WTC11 (cell line): ENCODE measurements around the gene ARAP3. TPM values are rescaled to one million over a fixed set of nuclear protein-coding genes. Genes with fewer than 3 reads are reported as not detected.
A peak's percentile ranks its signal among the peaks of the same experiment; 100 is the strongest.

Experiments
- ATAC-seq: fragments of 200-7000 bp; cut with Tn5 transposase; 2 replicates; pipeline ENCODE4 v1.10.0; 2021; ENCODE audit warnings: mild to moderate bottlenecking, moderate library complexity
- Bru-seq: library from RNA; stranded (reverse); fragments of 400-500 nt; gene quantifications from one replicate; lab custom pipeline; 2021; lab: Mats Ljungman, UMichigan
- CTCF ChIA-PET: fragments of 300-600 bp; sonication (Branson Sonifier 250); formaldehyde crosslinking; loops from one replicate; lab custom pipeline; 2021; ENCODE audit warnings: antibody characterized with exemption; lab: Charles Lee
- POLR2A ChIA-PET: fragments of 350-600 bp; sonication (Branson Sonifier 250); formaldehyde crosslinking; loops from one replicate; lab custom pipeline; 2021; ENCODE audit warnings: antibody characterized with exemption; lab: Charles Lee
- DNase-seq: peaks from one replicate; pipeline ENCODE4 v3.0.0; 2021; ENCODE audit warnings: low spot score
- H3K27ac Mint-ChIP-seq: 2 replicates; pipeline ENCODE4 v1.8.0; 2021; ENCODE audit warnings: mixed read lengths
- H3K27me3 Mint-ChIP-seq: 2 replicates; pipeline ENCODE4 v1.8.0; 2021; ENCODE audit warnings: low read depth, mild to moderate bottlenecking, moderate library complexity, mixed read lengths
- H3K36me3 Mint-ChIP-seq: 2 replicates; pipeline ENCODE4 v1.8.0; 2021; ENCODE audit warnings: mixed read lengths
- H3K4me1 Mint-ChIP-seq: 2 replicates; pipeline ENCODE4 v1.8.0; 2022; ENCODE audit warnings: mixed read lengths
- H3K4me3 Mint-ChIP-seq: 2 replicates; pipeline ENCODE4 v1.8.0; 2021; ENCODE audit warnings: mild to moderate bottlenecking, moderate library complexity, mixed read lengths
- H3K9me3 Mint-ChIP-seq: 2 replicates; pipeline ENCODE4 v1.8.0; 2021; ENCODE audit warnings: mixed read lengths
- E2F1 ChIP-seq: sonication (generic); formaldehyde crosslinking; IDR thresholded peaks from 2 replicates; pipeline ENCODE4 v1.8.0; 2022; ENCODE audit warnings: mild to moderate bottlenecking, missing genetic modification reagents
- OVOL2 ChIP-seq: fragments of 250-450 bp; sonication (Bioruptor Pico); IDR thresholded peaks from 2 replicates; pipeline ENCODE4 v1.9.0; 2021; ENCODE audit warnings: mild to moderate bottlenecking, borderline replicate concordance
- RELA ChIP-seq: sonication (generic); formaldehyde crosslinking; IDR thresholded peaks from 2 replicates; pipeline ENCODE4 v1.8.1; 2022; ENCODE audit warnings: missing genetic modification reagents, mild to moderate bottlenecking, borderline replicate concordance
- TCF7 ChIP-seq: sonication (generic); formaldehyde crosslinking; IDR thresholded peaks from 2 replicates; pipeline ENCODE4 v1.8.0; 2022; ENCODE audit warnings: mild to moderate bottlenecking, low read depth, missing genetic modification reagents, moderate library complexity
- TEAD4 ChIP-seq: sonication (generic); formaldehyde crosslinking; IDR thresholded peaks from 2 replicates; pipeline ENCODE4 v1.8.0; 2022; ENCODE audit warnings: mild to moderate bottlenecking, missing genetic modification reagents
- ZNF281 ChIP-seq: sonication (generic); formaldehyde crosslinking; IDR thresholded peaks from 2 replicates; pipeline ENCODE4 v1.8.0; 2023; ENCODE audit warnings: mild to moderate bottlenecking, missing genetic modification reagents
- ZNF317 ChIP-seq: sonication (generic); formaldehyde crosslinking; IDR thresholded peaks from 2 replicates; pipeline ENCODE4 v1.8.1; 2023; ENCODE audit warnings: low read depth, mild to moderate bottlenecking, moderate library complexity, missing genetic modification reagents, borderline replicate concordance
- ZNF416 ChIP-seq: fragments of 250-450 bp; sonication (Bioruptor Pico); IDR thresholded peaks from 2 replicates; pipeline ENCODE4 v1.9.0; 2021; ENCODE audit warnings: mild to moderate bottlenecking, inconsistent platforms
- ZNF423 ChIP-seq: fragments of 250-450 bp; sonication (Bioruptor Pico); IDR thresholded peaks from 2 replicates; pipeline ENCODE4 v2.1.2; 2022; ENCODE audit warnings: mild to moderate bottlenecking, moderate library complexity
- long read RNA-seq, 3 experiments: library from RNA in 1 of 3; library from capped mRNA in 1 of 3; library from polyadenylated mRNA in 1 of 3; unstranded in 2 of 3; stranded (forward) in 1 of 3; transcript quantifications; one replicate each; pipeline ENCODE4 v2.0.0, GENCODE V29; 2021
- total RNA-seq: library from RNA; stranded (reverse); gene quantifications from 3 replicates; pipeline ENCODE4 v1.2.3, GENCODE V29; 2021
- TF ChIP-seq, protein P1 (sequence below): fragments of 250-450 bp; sonication (Bioruptor Pico); IDR thresholded peaks from 2 replicates; pipeline ENCODE4 v2.1.2; 2022; ENCODE audit warnings: mild to moderate bottlenecking, moderate library complexity
- TF ChIP-seq, protein P2 (sequence below): sonication (generic); formaldehyde crosslinking; IDR thresholded peaks from 2 replicates; pipeline ENCODE4 v1.8.0; 2023; ENCODE audit warnings: missing genetic modification reagents, mild to moderate bottlenecking, borderline replicate concordance
- TF ChIP-seq, protein P3 (sequence below): sonication (generic); formaldehyde crosslinking; conservative IDR thresholded peaks from 2 replicates; pipeline ENCODE4 v1.8.1; 2022; ENCODE audit warnings: mild to moderate bottlenecking, missing genetic modification reagents

ARAP3 gene
- total RNA-seq (51.2 to 60.4 TPM (median 53.4 TPM) in 3 replicates), Bru-seq, nascent RNA (percentile 66 among the genes with signal in this experiment)
- long read RNA-seq, experiment 1, full-length matches to known transcripts, result 24 of 119 reads
- long read RNA-seq, experiment 1, partial matches to known transcripts, result 35 of 119 reads
- long read RNA-seq, experiment 1, other reads (novel, unspliced or antisense), result 60 of 119 reads
- long read RNA-seq, experiment 2, full-length matches to known transcripts, result 1 of 48 reads
- long read RNA-seq, experiment 2, partial matches to known transcripts, result 12 of 48 reads
- long read RNA-seq, experiment 2, other reads (novel, unspliced or antisense), result 35 of 48 reads
- long read RNA-seq, experiment 3, partial matches to known transcripts, result 1 of 2 reads
- long read RNA-seq, experiment 3, other reads (novel, unspliced or antisense), result 1 of 2 reads

- ChIA-PET CTCF (interaction anchor here (0.6 to 4.1 kb wide), 22 partner anchors 10 to 747 kb away, joined by 3 to 36 read pairs (median 6); partner anchors contain the start of genes DIAPH1, FCHSD1, HDAC3 and PCDH1), POLR2A (interaction anchor here (0.6 to 2.1 kb wide), 8 partner anchors 10 to 242 kb away, joined by 3 to 5 read pairs (median 4); partner anchors contain the start of genes DELE1, HDAC3 and RELL2)
- Mint-ChIP-seq H3K9me3 (peaks cover 4% of the 10 kb centered on the region; the same call in 1 of the 2 replicates), H3K36me3 (peaks cover 21% of the 10 kb centered on the region), H3K27ac (peak within 1 kb of the TSS; percentile 96), H3K4me3 (peak within 1 kb of the TSS; percentile 84), H3K27me3 (no peaks in the 10 kb centered on the region), H3K4me1 (peaks cover 50% of the 10 kb centered on the region)
- TF ChIP-seq E2F1 (CRISPR knock-in tag), result 0 out of 2 replicates have a peak, but pooled peaks have one; percentile 24
- no peak for TF ChIP-seq OVOL2
- peak; percentile 3; the same call in 1 of the 2 replicates for TF ChIP-seq ZNF317
- TF ChIP-seq, protein P1, sequence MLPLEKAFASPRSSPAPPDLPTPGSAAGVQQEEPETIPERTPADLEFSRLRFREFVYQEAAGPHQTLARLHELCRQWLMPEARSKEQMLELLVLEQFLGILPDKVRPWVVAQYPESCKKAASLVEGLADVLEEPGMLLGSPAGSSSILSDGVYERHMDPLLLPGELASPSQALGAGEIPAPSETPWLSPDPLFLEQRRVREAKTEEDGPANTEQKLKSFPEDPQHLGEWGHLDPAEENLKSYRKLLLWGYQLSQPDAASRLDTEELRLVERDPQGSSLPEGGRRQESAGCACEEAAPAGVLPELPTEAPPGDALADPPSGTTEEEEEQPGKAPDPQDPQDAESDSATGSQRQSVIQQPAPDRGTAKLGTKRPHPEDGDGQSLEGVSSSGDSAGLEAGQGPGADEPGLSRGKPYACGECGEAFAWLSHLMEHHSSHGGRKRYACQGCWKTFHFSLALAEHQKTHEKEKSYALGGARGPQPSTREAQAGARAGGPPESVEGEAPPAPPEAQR (CRISPR knock-in tag), result no peak
- TF ChIP-seq, protein P2, sequence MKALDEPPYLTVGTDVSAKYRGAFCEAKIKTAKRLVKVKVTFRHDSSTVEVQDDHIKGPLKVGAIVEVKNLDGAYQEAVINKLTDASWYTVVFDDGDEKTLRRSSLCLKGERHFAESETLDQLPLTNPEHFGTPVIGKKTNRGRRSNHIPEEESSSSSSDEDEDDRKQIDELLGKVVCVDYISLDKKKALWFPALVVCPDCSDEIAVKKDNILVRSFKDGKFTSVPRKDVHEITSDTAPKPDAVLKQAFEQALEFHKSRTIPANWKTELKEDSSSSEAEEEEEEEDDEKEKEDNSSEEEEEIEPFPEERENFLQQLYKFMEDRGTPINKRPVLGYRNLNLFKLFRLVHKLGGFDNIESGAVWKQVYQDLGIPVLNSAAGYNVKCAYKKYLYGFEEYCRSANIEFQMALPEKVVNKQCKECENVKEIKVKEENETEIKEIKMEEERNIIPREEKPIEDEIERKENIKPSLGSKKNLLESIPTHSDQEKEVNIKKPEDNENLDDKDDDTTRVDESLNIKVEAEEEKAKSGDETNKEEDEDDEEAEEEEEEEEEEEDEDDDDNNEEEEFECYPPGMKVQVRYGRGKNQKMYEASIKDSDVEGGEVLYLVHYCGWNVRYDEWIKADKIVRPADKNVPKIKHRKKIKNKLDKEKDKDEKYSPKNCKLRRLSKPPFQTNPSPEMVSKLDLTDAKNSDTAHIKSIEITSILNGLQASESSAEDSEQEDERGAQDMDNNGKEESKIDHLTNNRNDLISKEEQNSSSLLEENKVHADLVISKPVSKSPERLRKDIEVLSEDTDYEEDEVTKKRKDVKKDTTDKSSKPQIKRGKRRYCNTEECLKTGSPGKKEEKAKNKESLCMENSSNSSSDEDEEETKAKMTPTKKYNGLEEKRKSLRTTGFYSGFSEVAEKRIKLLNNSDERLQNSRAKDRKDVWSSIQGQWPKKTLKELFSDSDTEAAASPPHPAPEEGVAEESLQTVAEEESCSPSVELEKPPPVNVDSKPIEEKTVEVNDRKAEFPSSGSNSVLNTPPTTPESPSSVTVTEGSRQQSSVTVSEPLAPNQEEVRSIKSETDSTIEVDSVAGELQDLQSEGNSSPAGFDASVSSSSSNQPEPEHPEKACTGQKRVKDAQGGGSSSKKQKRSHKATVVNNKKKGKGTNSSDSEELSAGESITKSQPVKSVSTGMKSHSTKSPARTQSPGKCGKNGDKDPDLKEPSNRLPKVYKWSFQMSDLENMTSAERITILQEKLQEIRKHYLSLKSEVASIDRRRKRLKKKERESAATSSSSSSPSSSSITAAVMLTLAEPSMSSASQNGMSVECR (CRISPR knock-in tag), result 0 out of 2 replicates have a peak, but pooled peaks have one; percentile 57
- ATAC-seq, result peak; percentile 50
- DNase-seq, result peak; percentile 76
Observed at GRCh38 chr5:141681695-141682641, at the start of gene ARAP3. Gene ARAP3, minus strand, starts transcription at chr5:141682230. Its CDS starts 1,744 bp downstream, at chr5:141680486.

DNA sequence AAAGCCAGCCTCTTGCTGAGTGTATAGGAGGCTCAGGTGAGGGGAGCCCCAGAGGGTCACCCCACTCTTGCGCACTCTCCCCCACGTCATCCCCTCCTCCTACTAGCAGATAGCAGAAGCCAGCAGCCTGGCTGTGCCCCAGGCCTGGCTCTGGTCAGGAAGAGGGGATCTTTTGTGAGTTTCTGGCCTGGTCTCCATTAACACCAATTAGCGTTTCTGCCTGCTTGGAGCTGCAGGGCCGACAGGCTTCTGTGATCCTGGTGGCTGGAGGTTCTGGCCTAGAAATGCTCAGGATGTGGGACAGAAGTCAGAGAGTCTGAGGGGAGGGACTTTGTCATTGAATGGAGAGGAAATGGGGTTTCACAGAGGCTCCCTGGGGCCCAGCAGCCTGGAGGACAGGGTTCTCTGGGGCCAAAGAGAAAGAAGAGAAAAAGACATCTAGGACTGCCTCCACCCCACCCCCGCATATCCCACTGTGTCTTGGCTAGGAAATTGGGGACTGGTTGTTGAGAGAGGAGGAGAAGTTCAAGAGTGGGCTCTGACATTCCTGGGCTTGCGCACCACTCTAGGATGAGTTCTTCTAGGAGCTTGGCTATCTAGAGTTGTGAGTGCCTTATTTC is 47.5 kb upstream of the ARAP3 start:
- POLR2A ChIA-PET, result interaction anchor here (0.6 kb wide), 1 partner anchor 48 kb away, joined by 3 read pairs; no protein-coding TSS in a partner anchor
- H3K27ac Mint-ChIP-seq, result peak overlapping the region; percentile 81
- H3K27me3 Mint-ChIP-seq, result no peaks in the 10 kb centered on the region; the same call in 1 of the 2 replicates
- no peak for TF ChIP-seq ZNF423 (CRISPR knock-in tag)
- H3K36me3 Mint-ChIP-seq, result no peaks in the 10 kb centered on the region
- DNase-seq, result no peak
- ATAC-seq, result peak; percentile 73
- H3K9me3 Mint-ChIP-seq, result no peaks in the 10 kb centered on the region
- CTCF ChIA-PET, result interaction anchor here (0.6 to 2.2 kb wide), 8 partner anchors 9 to 231 kb away, joined by 3 to 6 read pairs (median 4); partner anchors contain the start of gene PCDH1
- H3K4me3 Mint-ChIP-seq, result no peak overlapping the region
- H3K4me1 Mint-ChIP-seq, result peaks cover 28% of the 10 kb centered on the region

GRCh38 chr5:141725891-141726290 is 43.9 kb upstream of the ARAP3 start:
- POLR2A ChIA-PET, result no interaction called here
- H3K27me3 Mint-ChIP-seq, result peaks cover 6% of the 10 kb centered on the region; the same call in 1 of the 2 replicates
- CTCF ChIA-PET, result no interaction called here
- peaks cover 28% of the 10 kb centered on the region for H3K4me1 Mint-ChIP-seq
- no peak overlapping the region for H3K27ac Mint-ChIP-seq
- H3K9me3 Mint-ChIP-seq, result peaks cover 17% of the 10 kb centered on the region
- H3K4me3 Mint-ChIP-seq, result no peak overlapping the region
- ATAC-seq, result no peak
- H3K36me3 Mint-ChIP-seq, result peaks cover 4% of the 10 kb centered on the region; the same call in 1 of the 2 replicates
- no peak for DNase-seq
- TF ChIP-seq, protein P3, sequence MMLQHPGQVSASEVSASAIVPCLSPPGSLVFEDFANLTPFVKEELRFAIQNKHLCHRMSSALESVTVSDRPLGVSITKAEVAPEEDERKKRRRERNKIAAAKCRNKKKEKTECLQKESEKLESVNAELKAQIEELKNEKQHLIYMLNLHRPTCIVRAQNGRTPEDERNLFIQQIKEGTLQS (CRISPR knock-in tag), result no peak
- no peak for TF ChIP-seq RELA (CRISPR knock-in tag)
- TF ChIP-seq TEAD4 (CRISPR knock-in tag), result no peak
- TF ChIP-seq TCF7 (CRISPR knock-in tag), result no peak
- TF ChIP-seq ZNF416, result no peak
- no peak for TF ChIP-seq ZNF281 (CRISPR knock-in tag)
